Measurements from ENCODE around the gene USP12. TPM values are rescaled to one million over a fixed set of nuclear protein-coding genes. Genes with fewer than 3 reads are reported as not detected.

USP12 gene
- total RNA-seq, 2 donors from 2014 or later, result 11.6 to 23.0 TPM

DNA sequence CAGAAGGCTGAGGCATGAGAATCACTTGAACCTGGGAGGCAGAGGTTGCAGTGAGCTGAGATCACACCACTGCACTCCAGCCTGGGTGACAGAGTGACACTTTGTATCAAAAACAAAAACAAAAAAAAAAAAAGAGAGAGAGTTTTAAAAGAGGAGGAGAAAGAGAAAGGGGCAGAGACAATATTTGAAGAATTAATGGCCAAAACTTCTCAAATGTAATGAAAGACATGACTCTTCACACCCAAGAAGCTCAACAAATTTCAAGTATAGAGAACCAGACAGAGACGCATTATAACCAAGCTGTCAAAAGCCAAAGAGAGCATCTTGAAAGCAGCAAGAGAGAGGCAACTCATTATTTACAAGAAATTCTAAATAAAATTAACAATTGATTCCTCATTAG is 36.9 kb upstream of the USP12 start:
- peaks cover 0 to 16% of the 10 kb centered on the region in 2 donors for H3K9me3 ChIP-seq
- TF ChIP-seq, protein P1, sequence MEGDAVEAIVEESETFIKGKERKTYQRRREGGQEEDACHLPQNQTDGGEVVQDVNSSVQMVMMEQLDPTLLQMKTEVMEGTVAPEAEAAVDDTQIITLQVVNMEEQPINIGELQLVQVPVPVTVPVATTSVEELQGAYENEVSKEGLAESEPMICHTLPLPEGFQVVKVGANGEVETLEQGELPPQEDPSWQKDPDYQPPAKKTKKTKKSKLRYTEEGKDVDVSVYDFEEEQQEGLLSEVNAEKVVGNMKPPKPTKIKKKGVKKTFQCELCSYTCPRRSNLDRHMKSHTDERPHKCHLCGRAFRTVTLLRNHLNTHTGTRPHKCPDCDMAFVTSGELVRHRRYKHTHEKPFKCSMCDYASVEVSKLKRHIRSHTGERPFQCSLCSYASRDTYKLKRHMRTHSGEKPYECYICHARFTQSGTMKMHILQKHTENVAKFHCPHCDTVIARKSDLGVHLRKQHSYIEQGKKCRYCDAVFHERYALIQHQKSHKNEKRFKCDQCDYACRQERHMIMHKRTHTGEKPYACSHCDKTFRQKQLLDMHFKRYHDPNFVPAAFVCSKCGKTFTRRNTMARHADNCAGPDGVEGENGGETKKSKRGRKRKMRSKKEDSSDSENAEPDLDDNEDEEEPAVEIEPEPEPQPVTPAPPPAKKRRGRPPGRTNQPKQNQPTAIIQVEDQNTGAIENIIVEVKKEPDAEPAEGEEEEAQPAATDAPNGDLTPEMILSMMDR (IDR thresholded peaks at IDR 0.05), result no peak
- H3K27ac ChIP-seq, result no peak overlapping the region
- H3K4me3 ChIP-seq, result no peak overlapping the region
- H3K36me3 ChIP-seq, result no peaks in the 10 kb centered on the region
- H3K4me1 ChIP-seq, result no peaks in the 10 kb centered on the region
- DNase-seq (ENCODE audit: low spot score), result no peak
- no peaks in the 10 kb centered on the region for H3K27me3 ChIP-seq

DNA sequence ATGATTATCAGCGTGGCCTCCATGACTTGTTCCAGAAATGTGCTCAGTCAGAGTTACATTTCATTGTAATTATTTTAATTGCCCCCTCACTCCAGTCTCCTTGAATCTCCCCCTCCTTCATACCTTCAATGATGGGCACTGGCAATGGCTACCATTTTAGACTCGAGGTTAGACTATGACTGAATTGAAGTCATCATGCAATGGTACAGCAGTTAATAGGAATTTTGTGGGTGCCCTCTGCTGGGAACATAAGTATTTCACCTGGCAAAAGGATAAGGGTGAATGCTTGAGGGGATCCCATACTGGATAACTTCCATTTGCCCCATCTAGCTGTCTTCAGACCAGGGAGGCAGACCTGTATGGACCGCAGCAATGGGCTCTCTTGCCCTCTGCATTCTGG is 32.2 kb upstream of the USP12 start:
- H3K27ac ChIP-seq, result no peak overlapping the region
- H3K27me3 ChIP-seq, result no peaks in the 10 kb centered on the region
- no peak for DNase-seq (ENCODE audit: low spot score)
- no peaks in the 10 kb centered on the region for H3K36me3 ChIP-seq
- H3K4me3 ChIP-seq, result no peak overlapping the region
- peaks cover 0 to 3% of the 10 kb centered on the region in 2 donors for H3K9me3 ChIP-seq
- TF ChIP-seq, protein P1 (IDR thresholded peaks at IDR 0.05), result peak in 1 of 2 donors; percentile 32
- no peaks in the 10 kb centered on the region for H3K4me1 ChIP-seq

DNA sequence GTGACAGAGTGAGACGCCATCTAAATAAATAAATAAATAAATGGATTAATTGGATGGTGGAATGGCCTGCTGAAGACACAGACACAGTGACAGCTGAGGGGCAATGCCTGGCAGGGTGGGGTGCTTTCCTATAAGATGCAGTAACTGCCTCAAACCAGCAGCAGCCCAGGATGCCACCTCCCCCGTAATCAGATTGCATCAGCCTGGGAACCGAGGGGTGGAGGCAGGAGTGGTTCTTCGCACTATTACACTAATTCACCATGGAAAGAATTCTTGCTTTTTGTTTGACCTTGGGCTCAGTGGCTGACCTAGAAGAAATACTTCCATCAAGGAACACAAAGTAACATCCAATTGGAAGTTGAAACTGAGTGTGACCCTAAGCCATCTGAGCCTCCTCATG is 31.6 kb upstream of the USP12 start:
- no peaks in the 10 kb centered on the region for H3K36me3 ChIP-seq
- H3K4me1 ChIP-seq, result no peaks in the 10 kb centered on the region
- no peak overlapping the region for H3K4me3 ChIP-seq
- TF ChIP-seq, protein P1 (IDR thresholded peaks at IDR 0.05), result no peak
- H3K9me3 ChIP-seq, result no peaks in the 10 kb centered on the region
- H3K27me3 ChIP-seq, result no peaks in the 10 kb centered on the region
- no peak overlapping the region for H3K27ac ChIP-seq
- DNase-seq (ENCODE audit: low spot score), result no peak

DNA sequence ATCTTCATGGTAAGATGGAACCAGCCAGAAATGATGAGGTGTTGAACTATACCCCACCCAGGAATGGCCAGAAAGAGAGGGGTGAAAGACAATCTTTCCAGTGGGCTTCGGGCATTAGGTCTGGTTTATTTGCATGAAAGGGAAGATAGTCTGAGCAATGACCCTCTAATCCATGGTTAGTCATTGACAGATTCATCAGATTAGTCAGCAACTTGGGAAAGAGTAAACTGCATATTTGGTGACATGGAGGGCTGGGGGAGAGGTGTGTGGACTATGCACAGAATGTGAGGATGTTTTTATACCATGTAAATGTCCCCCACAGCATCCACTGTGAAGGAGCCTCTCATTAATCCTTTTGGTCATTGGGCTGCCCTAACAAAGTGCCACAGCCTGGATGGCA is 30.1 kb upstream of the USP12 start:
- no peaks in the 10 kb centered on the region for H3K9me3 ChIP-seq
- no peak overlapping the region for H3K27ac ChIP-seq
- H3K4me3 ChIP-seq, result no peak overlapping the region
- TF ChIP-seq, protein P1 (IDR thresholded peaks at IDR 0.05), result no peak
- no peaks in the 10 kb centered on the region for H3K27me3 ChIP-seq
- H3K4me1 ChIP-seq, result no peaks in the 10 kb centered on the region
- no peak for DNase-seq (ENCODE audit: low spot score)
- no peaks in the 10 kb centered on the region for H3K36me3 ChIP-seq

DNA sequence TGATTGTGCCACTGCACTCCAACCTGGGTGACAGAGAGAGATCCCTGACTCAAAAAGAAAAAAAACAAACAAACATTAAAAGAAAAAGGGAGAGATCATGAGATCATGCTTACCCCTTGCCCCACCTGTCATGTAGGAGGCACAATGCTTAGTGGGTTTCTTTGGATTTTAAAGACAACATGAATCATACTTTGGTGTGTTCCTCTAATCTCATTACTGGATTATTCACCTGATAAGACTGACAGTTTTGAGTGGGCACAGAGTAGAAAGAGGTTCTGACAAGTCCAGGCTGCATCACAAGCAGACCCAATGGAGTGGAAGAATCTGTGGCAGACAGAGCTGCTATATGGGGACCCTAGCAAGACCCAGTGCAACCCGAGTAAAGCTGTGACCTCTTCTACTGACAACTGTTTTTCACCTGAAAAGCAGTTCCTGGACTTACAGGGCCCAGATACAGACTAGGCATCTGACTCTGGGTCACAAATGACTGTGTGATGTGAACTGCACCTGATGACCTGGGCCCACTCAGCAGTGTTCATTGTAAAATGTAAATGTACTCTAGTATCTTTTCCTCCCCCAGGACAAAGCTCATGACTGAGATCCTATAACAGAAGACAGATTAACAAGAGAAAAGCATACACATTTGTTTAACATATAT is 28.9 kb upstream of the USP12 start:
- no peaks in the 10 kb centered on the region for H3K9me3 ChIP-seq
- H3K36me3 ChIP-seq, result no peaks in the 10 kb centered on the region
- H3K4me1 ChIP-seq, result no peaks in the 10 kb centered on the region
- no peak for DNase-seq (ENCODE audit: low spot score)
- no peak overlapping the region for H3K4me3 ChIP-seq
- TF ChIP-seq, protein P1 (IDR thresholded peaks at IDR 0.05), result no peak
- H3K27ac ChIP-seq, result no peak overlapping the region
- H3K27me3 ChIP-seq, result no peaks in the 10 kb centered on the region

DNA sequence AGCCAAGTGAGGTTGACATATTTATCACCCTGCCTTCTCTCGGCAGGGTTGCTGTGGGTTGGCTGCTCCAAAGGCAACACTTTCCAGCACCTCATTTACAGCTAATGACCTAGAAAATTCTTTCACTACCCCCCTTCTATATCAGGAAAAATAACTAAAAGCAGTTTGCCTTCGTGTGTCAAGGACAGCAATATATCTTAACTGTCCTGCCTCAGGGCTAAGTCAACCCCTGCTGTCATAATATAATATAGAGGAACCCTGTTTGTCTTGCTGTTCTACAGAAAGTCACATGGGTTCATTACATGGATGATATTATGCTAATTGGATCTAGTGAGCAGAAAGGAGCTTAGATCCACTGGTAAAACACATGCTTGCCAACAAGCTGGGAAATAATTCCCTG is 28.1 kb upstream of the USP12 start:
- H3K4me1 ChIP-seq, result no peaks in the 10 kb centered on the region
- no peak overlapping the region for H3K4me3 ChIP-seq
- no peaks in the 10 kb centered on the region for H3K27me3 ChIP-seq
- no peaks in the 10 kb centered on the region for H3K9me3 ChIP-seq
- H3K36me3 ChIP-seq, result no peaks in the 10 kb centered on the region
- H3K27ac ChIP-seq, result no peak overlapping the region
- no peak for DNase-seq (ENCODE audit: low spot score)
- TF ChIP-seq, protein P1 (IDR thresholded peaks at IDR 0.05), result no peak
